K562 (cell line): ENCODE results near the gene COL7A1. TPM values are rescaled to one million over a fixed set of nuclear protein-coding genes. Genes with fewer than 3 reads are reported as not detected.

ENCODE experiments used
- BCL6 ChIP-seq: fragments of 250-450 bp; sonication (Bioruptor Pico); IDR thresholded peaks from 2 replicates; pipeline ENCODE4 v1.4.0; 2020
- FOXP1 ChIP-seq: sonication (generic); formaldehyde crosslinking; IDR thresholded peaks from 2 replicates; pipeline ENCODE4 v1.8.0; 2022; ENCODE audit warnings: mild to moderate bottlenecking, missing genetic modification reagents
- JUN ChIP-seq, 2 experiments: sonication (generic) in 1 of 2; formaldehyde crosslinking in 1 of 2; IDR thresholded peaks; 2 replicates each; pipeline versions ENCODE4 v1.6.1 to v1.8.0; 2012 to 2022; ENCODE audit warnings: borderline replicate concordance in 2 of 2, mild to moderate bottlenecking in 2 of 2, improper control_type of control experiment in 1 of 2, low read depth in 1 of 2, low read length in 1 of 2, missing genetic modification reagents in 1 of 2
- NEUROD1 ChIP-seq: fragments of 150-350 bp; IDR thresholded peaks from 2 replicates; pipeline ENCODE4 v1.6.1; 2014; ENCODE audit warnings: borderline replicate concordance, low read length, low read depth; ENCODE audit not compliant: partially characterized antibody
- NR1H2 ChIP-seq: sonication (generic); formaldehyde crosslinking; IDR thresholded peaks from 2 replicates; pipeline ENCODE4 v1.4.0; 2020; ENCODE audit warnings: mild to moderate bottlenecking, missing genetic modification reagents
- RCOR1 ChIP-seq, 2 experiments: IDR thresholded peaks; 2 replicates each; pipeline ENCODE4 v1.6.1; 2012; ENCODE audit warnings: low read depth in 2 of 2, low read length in 2 of 2, borderline replicate concordance in 1 of 2, improper control_type of control experiment in 1 of 2
- ZNF140 ChIP-seq: fragments of 250-450 bp; sonication (Bioruptor Pico); IDR thresholded peaks from 2 replicates; pipeline ENCODE4 v1.8.0; 2021; ENCODE audit warnings: moderate library complexity, mild to moderate bottlenecking, inconsistent platforms
- ZNF830 ChIP-seq: fragments of 250-450 bp; sonication (Bioruptor Pico); IDR thresholded peaks from 2 replicates; pipeline ENCODE4 v1.5.0; 2021; ENCODE audit warnings: mild to moderate bottlenecking
- ZZZ3 ChIP-seq: fragments of 450-650 bp; IDR thresholded peaks from 2 replicates; pipeline ENCODE4 v1.6.1; 2016; ENCODE audit warnings: antibody characterized with exemption, mild to moderate bottlenecking, moderate library complexity
- polyA plus RNA-seq, 8 experiments: library from polyadenylated mRNA; depleted of rRNA in 4 of 8; stranded (reverse) in 5 of 8; unstranded in 3 of 8; fragments of >200 nt; fragmentation: Nextera tagmentation in 2 of 8; fragmentation: Illumina TruSeq in 1 of 8; extraction: Ambion mirVana in 2 of 8; extraction: Trizol in 1 of 8; gene quantifications; 2 replicates each; pipeline versions ENCODE4 v1.2.1 to v1.2.3, GENCODE V29; 2011 to 2014; ENCODE audit warnings: inconsistent platforms in 1 of 8, missing spikeins in 1 of 8
- total RNA-seq, 7 experiments: library from RNA; depleted of rRNA in 6 of 7; stranded (reverse); fragments of >200 nt in 6 of 7; fragmentation: Illumina TruSeq in 2 of 7; extraction: Trizol in 2 of 7; gene quantifications; 2 replicates each; pipeline versions ENCODE4 v1.2.1 to v1.2.3, GENCODE V29; 2011 to 2021; ENCODE audit warnings: low replicate concordance in 1 of 7
- TF ChIP-seq, protein P1 (sequence below): fragments of 200-800 bp; sonication (Bioruptor generic); IDR thresholded peaks from 2 replicates; pipeline ENCODE4 v1.6.1; 2016; ENCODE audit warnings: missing genetic modification characterization, missing compliant biosample characterization
- TF ChIP-seq, protein P2 (sequence below), 3 experiments: fragments of 200-800 bp in 1 of 3; sonication (Bioruptor generic) in 1 of 3; sonication (generic) in 1 of 3; formaldehyde crosslinking in 1 of 3; IDR thresholded peaks; 2 replicates each; pipeline versions ENCODE4 v1.6.1 to v1.8.0; 2016 to 2022; ENCODE audit warnings: mild to moderate bottlenecking in 2 of 3, missing compliant biosample characterization in 2 of 3, missing genetic modification characterization in 2 of 3, missing genetic modification reagents in 1 of 3
- TF ChIP-seq, protein P3 (sequence below): fragments of 450-650 bp; formaldehyde crosslinking; IDR thresholded peaks from 2 replicates; pipeline ENCODE4 v1.4.0; 2020; ENCODE audit warnings: mild to moderate bottlenecking, moderate library complexity
- TF ChIP-seq, protein P4 (sequence below): fragments of 150-350 bp; IDR thresholded peaks from 2 replicates; pipeline ENCODE4 v1.6.1; 2014; ENCODE audit warnings: low read depth, mild to moderate bottlenecking, low read length, borderline replicate concordance

Gene COL7A1
- total and polyA plus RNA-seq, 9 of the 15 experiments (the other 6 are each of a cell fraction or from before 2014, with no cell fraction given) = 0.09 to 0.66 (median 0.35) TPM; not detected in 3

DNA sequence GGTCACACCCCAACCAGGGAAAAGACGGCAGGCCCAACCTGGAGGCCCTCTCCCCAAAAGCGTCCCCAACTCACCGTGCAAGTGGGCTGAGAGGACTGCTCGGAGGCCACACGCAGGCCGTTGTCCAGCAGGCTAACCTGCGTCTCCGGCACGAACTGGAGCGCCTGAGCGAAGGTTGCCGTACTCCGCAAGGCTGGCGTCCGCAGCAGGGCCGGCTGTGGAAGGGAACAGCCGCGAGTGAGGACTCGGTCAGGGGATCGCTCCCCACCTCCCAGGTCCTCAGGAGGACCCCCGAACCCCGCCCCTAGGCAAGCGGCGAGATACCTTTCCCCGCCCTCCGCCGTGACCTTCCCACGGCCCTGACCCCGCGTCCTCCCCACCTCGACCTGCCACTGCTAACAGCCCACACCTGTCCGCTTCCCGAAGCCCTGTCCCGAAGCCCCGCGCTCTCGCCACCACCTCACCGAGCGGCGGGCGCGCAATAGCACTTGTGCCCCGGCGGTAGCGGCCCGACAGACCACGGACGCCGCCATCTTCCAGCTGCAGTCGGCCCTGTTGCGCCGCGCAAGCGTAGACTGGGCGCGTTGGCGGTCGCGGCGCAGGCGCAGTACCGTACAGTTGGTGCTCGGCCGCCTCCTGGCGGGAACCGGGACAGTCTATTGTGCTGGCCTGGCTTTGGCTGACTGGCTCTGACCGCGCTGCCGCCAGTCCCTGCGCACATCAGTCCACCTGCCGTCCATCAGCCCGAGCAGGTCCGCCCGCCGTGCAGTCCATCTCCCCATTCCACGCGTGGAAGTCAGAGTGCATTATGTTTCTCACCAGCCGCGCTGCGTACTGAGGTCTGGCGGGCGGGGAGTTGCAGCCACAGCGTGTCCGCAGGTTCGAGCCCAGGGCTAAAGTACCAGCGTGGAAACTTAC lies 14.2 kb upstream of the COL7A1 start, which contains the start of gene UQCRC1 (continued):
- TF ChIP-seq, protein P1, sequence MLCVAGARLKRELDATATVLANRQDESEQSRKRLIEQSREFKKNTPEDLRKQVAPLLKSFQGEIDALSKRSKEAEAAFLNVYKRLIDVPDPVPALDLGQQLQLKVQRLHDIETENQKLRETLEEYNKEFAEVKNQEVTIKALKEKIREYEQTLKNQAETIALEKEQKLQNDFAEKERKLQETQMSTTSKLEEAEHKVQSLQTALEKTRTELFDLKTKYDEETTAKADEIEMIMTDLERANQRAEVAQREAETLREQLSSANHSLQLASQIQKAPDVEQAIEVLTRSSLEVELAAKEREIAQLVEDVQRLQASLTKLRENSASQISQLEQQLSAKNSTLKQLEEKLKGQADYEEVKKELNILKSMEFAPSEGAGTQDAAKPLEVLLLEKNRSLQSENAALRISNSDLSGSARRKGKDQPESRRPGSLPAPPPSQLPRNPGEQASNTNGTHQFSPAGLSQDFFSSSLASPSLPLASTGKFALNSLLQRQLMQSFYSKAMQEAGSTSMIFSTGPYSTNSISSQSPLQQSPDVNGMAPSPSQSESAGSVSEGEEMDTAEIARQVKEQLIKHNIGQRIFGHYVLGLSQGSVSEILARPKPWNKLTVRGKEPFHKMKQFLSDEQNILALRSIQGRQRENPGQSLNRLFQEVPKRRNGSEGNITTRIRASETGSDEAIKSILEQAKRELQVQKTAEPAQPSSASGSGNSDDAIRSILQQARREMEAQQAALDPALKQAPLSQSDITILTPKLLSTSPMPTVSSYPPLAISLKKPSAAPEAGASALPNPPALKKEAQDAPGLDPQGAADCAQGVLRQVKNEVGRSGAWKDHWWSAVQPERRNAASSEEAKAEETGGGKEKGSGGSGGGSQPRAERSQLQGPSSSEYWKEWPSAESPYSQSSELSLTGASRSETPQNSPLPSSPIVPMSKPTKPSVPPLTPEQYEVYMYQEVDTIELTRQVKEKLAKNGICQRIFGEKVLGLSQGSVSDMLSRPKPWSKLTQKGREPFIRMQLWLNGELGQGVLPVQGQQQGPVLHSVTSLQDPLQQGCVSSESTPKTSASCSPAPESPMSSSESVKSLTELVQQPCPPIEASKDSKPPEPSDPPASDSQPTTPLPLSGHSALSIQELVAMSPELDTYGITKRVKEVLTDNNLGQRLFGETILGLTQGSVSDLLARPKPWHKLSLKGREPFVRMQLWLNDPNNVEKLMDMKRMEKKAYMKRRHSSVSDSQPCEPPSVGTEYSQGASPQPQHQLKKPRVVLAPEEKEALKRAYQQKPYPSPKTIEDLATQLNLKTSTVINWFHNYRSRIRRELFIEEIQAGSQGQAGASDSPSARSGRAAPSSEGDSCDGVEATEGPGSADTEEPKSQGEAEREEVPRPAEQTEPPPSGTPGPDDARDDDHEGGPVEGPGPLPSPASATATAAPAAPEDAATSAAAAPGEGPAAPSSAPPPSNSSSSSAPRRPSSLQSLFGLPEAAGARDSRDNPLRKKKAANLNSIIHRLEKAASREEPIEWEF = no peak
- TF ChIP-seq FOXP1 (peak; percentile 72; the same call in 1 of the 2 replicates), BCL6 (CRISPR knock-in tag) (no peak), JUN (IDR thresholded peaks at IDR 0.05; ENCODE audit: borderline replicate concordance, low read depth, low read length) (no peak), JUN (CRISPR knock-in tag; IDR thresholded peaks at IDR 0.05; ENCODE audit: borderline replicate concordance) (no peak), RCOR1 (IDR thresholded peaks at IDR 0.05; ENCODE audit: borderline replicate concordance in 1 of 2, low read depth in 2 of 2, low read length in 2 of 2) (peak in 1 of 2 experiments; percentile 30; a peak in 1 of 4 replicates), NEUROD1 (no peak), NR1H2 (no peak), ZZZ3 (no peak), ZNF140 (CRISPR knock-in tag) (no peak), ZNF830 (CRISPR knock-in tag) (no peak)
- TF ChIP-seq, protein P2, sequence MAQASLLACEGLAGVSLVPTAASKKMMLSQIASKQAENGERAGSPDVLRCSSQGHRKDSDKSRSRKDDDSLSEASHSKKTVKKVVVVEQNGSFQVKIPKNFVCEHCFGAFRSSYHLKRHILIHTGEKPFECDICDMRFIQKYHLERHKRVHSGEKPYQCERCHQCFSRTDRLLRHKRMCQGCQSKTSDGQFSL (CRISPR knock-in tag; IDR thresholded peaks at IDR 0.05) = no peak
- TF ChIP-seq, protein P2 (tag; IDR thresholded peaks at IDR 0.05) = no peak
- TF ChIP-seq, protein P3, sequence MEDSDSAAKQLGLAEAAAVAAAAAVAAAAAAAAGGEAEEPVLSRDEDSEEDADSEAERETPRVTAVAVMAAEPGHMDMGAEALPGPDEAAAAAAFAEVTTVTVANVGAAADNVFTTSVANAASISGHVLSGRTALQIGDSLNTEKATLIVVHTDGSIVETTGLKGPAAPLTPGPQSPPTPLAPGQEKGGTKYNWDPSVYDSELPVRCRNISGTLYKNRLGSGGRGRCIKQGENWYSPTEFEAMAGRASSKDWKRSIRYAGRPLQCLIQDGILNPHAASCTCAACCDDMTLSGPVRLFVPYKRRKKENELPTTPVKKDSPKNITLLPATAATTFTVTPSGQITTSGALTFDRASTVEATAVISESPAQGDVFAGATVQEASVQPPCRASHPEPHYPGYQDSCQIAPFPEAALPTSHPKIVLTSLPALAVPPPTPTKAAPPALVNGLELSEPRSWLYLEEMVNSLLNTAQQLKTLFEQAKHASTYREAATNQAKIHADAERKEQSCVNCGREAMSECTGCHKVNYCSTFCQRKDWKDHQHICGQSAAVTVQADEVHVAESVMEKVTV (CRISPR knock-in tag) = no peak
- TF ChIP-seq, protein P4, sequence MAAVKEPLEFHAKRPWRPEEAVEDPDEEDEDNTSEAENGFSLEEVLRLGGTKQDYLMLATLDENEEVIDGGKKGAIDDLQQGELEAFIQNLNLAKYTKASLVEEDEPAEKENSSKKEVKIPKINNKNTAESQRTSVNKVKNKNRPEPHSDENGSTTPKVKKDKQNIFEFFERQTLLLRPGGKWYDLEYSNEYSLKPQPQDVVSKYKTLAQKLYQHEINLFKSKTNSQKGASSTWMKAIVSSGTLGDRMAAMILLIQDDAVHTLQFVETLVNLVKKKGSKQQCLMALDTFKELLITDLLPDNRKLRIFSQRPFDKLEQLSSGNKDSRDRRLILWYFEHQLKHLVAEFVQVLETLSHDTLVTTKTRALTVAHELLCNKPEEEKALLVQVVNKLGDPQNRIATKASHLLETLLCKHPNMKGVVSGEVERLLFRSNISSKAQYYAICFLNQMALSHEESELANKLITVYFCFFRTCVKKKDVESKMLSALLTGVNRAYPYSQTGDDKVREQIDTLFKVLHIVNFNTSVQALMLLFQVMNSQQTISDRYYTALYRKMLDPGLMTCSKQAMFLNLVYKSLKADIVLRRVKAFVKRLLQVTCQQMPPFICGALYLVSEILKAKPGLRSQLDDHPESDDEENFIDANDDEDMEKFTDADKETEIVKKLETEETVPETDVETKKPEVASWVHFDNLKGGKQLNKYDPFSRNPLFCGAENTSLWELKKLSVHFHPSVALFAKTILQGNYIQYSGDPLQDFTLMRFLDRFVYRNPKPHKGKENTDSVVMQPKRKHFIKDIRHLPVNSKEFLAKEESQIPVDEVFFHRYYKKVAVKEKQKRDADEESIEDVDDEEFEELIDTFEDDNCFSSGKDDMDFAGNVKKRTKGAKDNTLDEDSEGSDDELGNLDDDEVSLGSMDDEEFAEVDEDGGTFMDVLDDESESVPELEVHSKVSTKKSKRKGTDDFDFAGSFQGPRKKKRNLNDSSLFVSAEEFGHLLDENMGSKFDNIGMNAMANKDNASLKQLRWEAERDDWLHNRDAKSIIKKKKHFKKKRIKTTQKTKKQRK = no peak
